Measurements from ENCODE around the gene DFFB. TPM values are rescaled to one million over a fixed set of nuclear protein-coding genes. Genes with fewer than 3 reads are reported as not detected.

Gene DFFB
- total and polyA plus RNA-seq, 9 of the 15 experiments (the other 6 are each of a cell fraction or from before 2014, with no cell fraction given) = 2.3 to 15.8 (median 11.5) TPM

GRCh38 chr1:3902111-3902511, 44.8 kb downstream of the DFFB start:
- H3K79me2 ChIP-seq (ENCODE audit: control insufficient read depth, insufficient read depth, low read length) = peaks cover 29% of the 10 kb centered on the region
- no peaks in the 10 kb centered on the region; the same call in 1 of the 2 replicates for H4K20me1 ChIP-seq (replicated peaks; ENCODE audit: control insufficient read depth, insufficient read depth, low read length)
- BruUV-seq (replicated peaks) = no TSS peak
- CTCF ChIA-PET (ENCODE audit: low intra/inter-chr PET ratio) = no interaction called here
- WGBS (ENCODE audit: insufficient coverage, low coverage, missing lambda C conversion rate) = 91% methylated on average over 15 of the region's 15 CpGs
- H3K4me3 ChIP-seq = no peak overlapping the region
- ATAC-seq (no peak), FAIRE-seq (no peak), DNase-seq (ENCODE audit: extremely low read depth in 1 of 4, low spot score in 3 of 4) (no peak)
- in situ Hi-C loops (cut with MboI) = no loop called here
- POLR2A ChIA-PET = interaction anchor here (0.6 to 1.1 kb wide), 2 partner anchors 24 to 134 kb away, joined by 3 read pairs; no protein-coding TSS in a partner anchor
- no peaks in the 10 kb centered on the region for H3K27me3 ChIP-seq (ENCODE audit: control insufficient read depth in 2 of 2, insufficient read depth in 2 of 2, low read length in 2 of 2)
- TF ChIP-seq CXXC5 (CRISPR knock-in tag; IDR thresholded peaks at IDR 0.05) (no peak), ELF4 (CRISPR knock-in tag; IDR thresholded peaks at IDR 0.05) (no peak), NR3C1 (CRISPR knock-in tag; IDR thresholded peaks at IDR 0.05) (no peak), CCNT2 (IDR thresholded peaks at IDR 0.05; ENCODE audit: borderline replicate concordance, extremely low read depth, insufficient read length, low read depth, low read length) (no peak), ZBTB1 (CRISPR knock-in tag; IDR thresholded peaks at IDR 0.05; ENCODE audit: borderline replicate concordance, low read depth) (no peak), CREB3 (tag; conservative IDR thresholded peaks at IDR 0.05; ENCODE audit: low read depth) (no peak), CLOCK (CRISPR knock-in tag; IDR thresholded peaks at IDR 0.05; ENCODE audit: borderline replicate concordance) (no peak)
- H3K4me2 ChIP-seq (ENCODE audit: insufficient read depth, low read length) = no peak overlapping the region
- no peak overlapping the region for H3K9ac ChIP-seq (ENCODE audit: insufficient read depth in 1 of 2, low read depth in 2 of 2, low read length in 2 of 2)
- peaks cover 2 to 51% of the 10 kb centered on the region in 2 experiments; a peak in 4 of 5 replicates for H3K4me1 ChIP-seq (replicated peaks in 1 of 2; ENCODE audit: control insufficient read depth in 2 of 2, insufficient read depth in 2 of 2, low read length in 2 of 2)
- no peaks in the 10 kb centered on the region for H3K36me3 ChIP-seq (ENCODE audit: control insufficient read depth, insufficient read depth, low read length)
- no peak overlapping the region for H2AFZ ChIP-seq (ENCODE audit: low read depth, low read length)
- no peaks in the 10 kb centered on the region for H3K9me1 ChIP-seq (ENCODE audit: control insufficient read depth, insufficient read depth, low read length)
- intact Hi-C loops (cut with micrococcal nuclease) = no loop called here
- H3K9me3 ChIP-seq (replicated peaks; ENCODE audit: control insufficient read depth, insufficient read depth, low read depth, low read length) = no peaks in the 10 kb centered on the region
- no peak overlapping the region for H3K27ac ChIP-seq (ENCODE audit: extremely low read depth, low read depth, low read length)

Measured in K562 (cell line).